GM18502 (cell line): ENCODE data around the gene IGFBP5.
A peak's percentile ranks its signal among the peaks of the same experiment; 100 is the strongest.

Experiments
- ATAC-seq: cut with Tn5 transposase; IDR thresholded peaks from one replicate; pipeline ENCODE4 v1.9.1; 2021; ENCODE audit warnings: mild to moderate bottlenecking; ENCODE audit not compliant: unreplicated experiment, poor library complexity

Gene IGFBP5

DNA sequence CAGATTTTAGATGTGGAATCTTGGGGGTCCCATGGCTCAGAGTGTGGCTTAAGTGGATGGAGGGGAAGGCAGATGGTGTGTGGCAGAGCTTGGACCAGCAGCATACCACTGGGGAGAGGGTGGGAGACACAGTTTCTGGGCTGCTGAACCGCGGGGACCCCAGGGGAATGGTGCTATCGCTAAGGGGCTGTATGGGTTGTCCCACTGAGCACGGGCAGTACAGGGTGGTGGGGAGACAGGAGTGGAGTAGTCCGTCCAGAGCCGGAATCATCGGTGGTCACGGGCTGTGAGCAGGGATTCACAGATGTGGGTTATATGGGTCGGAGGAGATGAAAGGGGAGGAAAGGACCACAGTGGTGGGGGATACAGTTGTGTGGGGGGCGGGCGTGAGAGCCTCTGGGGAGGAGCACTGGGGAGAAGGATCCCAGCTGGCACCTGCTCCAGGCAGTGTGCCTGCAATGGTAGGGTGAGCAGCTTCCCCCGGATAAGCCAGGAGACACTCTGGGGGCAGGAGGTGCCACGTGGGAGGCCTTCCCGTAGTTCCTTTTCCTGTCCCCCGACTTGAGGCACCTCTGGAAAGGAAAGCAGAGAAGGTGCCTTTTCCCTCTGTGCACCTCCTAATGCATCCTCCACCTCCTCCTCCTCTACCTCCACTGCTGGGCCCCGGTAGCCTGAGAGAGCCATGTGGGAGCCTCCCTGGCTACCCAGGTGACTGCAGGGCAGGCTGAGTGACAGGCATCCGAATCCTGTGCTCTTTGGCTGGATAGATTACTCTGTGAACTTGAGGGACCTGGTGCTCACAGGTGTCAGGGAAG, 24.9 kb downstream of the IGFBP5 start:
- no peak for ATAC-seq

- peak; percentile 81 for ATAC-seq
Measured at GRCh38 chr2:216666461-216667233, 28.7 kb downstream of the IGFBP5 start.

- no peak for ATAC-seq
Measured at GRCh38 chr2:216665717-216666116, 29.6 kb downstream of the IGFBP5 start.

GRCh38 chr2:216665242-216665641, 30.1 kb downstream of the IGFBP5 start:
- ATAC-seq = no peak

- ATAC-seq = no peak
Measured at GRCh38 chr2:216664593-216665034, 30.7 kb downstream of the IGFBP5 start.

- no peak for ATAC-seq
Measured at GRCh38 chr2:216663846-216664245, 31.5 kb downstream of the IGFBP5 start.

DNA sequence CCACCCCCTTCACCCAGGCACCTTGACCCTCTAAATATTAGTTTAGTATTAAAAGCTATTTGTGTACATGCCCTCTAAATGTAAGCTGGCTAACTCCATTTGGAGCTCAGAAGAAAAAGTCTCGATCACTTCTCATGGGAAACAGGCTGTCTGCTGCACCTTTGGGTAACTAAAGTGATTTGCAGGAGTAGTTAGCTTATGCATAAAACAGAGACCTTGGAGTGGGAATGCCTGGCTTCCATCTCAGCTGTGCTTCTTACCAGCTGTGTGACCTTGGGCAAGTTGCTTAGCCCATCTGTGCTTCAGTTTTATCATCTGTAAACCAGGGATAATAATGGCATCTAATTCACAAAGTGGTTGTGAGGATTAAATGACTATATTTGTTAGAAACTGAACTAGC, 32.2 kb downstream of the IGFBP5 start:
- ATAC-seq = no peak

- ATAC-seq = no peak
Measured at GRCh38 chr2:216661639-216662375, 33.5 kb downstream of the IGFBP5 start.

GRCh38 chr2:216661051-216661450, 34.3 kb downstream of the IGFBP5 start:
- no peak for ATAC-seq

DNA sequence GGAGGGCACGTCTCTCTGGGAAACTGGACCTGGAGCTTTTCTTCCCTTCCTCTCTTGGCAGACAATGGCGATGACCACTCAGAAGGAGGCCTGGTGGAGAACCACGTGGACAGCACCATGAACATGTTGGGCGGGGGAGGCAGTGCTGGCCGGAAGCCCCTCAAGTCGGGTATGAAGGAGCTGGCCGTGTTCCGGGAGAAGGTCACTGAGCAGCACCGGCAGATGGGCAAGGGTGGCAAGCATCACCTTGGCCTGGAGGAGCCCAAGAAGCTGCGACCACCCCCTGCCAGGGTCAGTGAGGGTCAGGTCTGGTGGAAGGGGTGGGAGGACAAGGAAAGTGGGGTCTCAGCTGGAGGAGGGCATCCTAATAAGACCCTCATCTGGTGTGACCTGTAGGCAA, 34.9 kb downstream of the IGFBP5 start:
- no peak for ATAC-seq

DNA sequence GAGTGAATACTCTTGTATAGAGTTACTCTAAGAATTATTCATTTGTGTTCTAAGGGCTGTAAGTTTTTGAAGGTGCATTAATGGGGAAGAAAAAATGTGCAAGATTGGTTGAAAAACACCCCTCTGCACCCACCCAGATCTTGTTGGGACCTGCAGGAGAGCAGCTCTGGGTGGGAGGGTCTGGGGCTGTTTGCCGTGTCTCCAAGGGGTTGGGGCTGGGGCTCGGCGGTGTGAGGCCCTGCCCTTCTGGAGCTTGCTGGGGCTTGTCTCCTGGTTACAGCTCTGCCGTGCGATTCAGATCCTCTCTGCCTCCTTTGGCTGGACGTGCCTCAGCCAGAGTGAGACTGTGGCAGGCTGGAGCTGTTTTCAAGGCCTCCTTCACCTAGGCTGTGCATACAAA, 36.1 kb downstream of the IGFBP5 start:
- ATAC-seq = no peak

DNA sequence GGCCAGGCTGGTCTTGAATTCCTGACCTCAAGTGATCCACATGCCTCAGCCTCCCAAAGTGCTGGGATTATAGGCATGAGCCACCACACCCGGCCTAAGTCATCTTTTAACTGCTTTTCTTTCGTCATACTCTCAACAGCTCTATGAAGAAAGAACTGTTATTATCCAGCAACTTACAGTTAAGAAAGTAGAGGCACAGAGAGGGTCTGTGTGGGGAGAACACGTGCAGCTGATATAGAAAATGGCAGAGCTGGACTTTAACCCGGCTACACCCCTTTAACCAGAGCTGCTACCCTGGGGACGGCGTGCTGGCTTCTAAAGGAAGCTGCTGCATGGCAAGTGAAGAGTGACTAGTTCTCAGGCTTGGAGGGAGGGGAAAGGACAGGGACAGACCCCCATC, 36.6 kb downstream of the IGFBP5 start:
- no peak for ATAC-seq

DNA sequence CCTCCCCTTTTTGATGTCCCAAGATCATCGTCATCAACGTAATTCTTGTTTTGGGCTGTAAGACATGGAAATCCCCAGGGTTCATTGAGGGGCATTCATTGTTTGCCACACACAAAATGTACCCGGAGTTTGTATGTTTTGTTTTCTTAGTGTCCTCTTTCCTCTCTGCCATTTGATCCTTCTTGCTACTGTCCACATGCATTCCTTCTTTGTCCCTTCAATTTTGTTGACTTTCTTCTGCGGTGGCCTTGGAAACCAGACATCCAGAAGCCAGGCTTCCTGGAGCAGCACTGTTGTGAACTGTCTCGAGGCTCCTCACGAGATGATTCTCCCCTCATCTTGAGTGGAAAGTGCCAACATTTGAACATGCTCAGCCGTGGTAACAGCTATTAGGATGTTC, 37.4 kb downstream of the IGFBP5 start:
- ATAC-seq = no peak

DNA sequence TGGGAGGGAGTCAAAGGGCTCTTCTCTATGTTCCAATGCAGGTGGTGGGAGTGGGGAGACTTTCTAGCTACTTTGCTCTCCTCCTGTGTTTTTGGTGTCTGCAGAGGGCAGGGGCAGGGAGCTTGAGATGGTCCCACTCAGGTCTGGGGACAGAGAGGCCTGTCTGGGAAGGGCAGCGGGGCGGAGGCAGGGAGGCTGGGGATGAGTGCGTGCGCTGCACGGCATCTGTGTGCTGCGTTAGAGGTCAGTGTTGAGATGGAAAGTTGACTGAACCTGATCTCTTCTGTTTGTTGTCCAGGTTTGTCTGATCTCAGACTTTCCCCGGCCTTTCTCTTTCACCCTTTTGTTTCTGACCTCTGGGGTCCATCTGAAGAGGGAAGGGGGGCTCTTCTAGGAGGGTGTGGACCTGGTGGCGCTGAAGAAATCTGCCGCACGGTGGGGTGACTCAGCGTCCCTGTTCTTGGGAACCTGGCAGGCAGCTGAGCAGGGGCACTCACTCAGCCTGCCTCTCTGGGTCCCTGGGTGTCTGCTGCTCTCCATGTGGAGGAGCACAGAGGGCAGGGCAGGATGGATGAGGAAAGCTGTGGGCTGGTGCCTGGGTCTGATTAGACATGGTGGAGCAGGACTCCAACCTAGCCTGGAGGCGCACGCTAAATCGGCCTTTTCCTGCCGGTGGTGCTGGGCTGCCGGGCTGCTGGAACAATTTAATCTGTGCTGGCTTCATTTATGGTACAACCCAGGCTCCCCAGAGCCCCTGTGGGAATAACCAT, 38.1 kb downstream of the IGFBP5 start:
- no peak for ATAC-seq

DNA sequence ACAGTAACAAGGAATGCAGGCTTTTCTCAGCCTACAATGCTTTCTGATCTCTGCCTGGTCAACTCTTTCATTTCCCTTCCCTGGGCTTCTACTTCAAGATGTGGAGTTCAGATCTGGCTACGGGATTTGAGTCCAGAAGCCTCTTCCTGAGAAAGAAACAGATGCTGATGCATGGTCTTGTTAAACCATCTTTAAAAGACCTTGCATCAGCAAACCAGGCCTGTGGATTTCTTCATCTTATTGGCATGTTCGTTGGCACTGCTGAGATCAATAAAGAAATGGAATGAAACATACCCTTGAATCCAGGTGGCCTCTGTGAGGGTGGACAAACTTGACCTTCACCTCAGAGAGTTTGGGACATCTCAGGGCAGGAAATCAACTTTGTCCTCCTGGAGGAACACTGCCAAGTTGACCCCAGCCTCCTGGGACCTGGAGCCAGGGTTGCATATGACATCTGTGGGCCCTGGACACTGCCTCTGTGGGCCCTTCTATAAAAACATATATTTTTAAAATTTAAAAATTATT, 40.8 kb downstream of the IGFBP5 start:
- ATAC-seq = no peak

GRCh38 chr2:216653931-216654365, 41.4 kb downstream of the IGFBP5 start:
- no peak for ATAC-seq

DNA sequence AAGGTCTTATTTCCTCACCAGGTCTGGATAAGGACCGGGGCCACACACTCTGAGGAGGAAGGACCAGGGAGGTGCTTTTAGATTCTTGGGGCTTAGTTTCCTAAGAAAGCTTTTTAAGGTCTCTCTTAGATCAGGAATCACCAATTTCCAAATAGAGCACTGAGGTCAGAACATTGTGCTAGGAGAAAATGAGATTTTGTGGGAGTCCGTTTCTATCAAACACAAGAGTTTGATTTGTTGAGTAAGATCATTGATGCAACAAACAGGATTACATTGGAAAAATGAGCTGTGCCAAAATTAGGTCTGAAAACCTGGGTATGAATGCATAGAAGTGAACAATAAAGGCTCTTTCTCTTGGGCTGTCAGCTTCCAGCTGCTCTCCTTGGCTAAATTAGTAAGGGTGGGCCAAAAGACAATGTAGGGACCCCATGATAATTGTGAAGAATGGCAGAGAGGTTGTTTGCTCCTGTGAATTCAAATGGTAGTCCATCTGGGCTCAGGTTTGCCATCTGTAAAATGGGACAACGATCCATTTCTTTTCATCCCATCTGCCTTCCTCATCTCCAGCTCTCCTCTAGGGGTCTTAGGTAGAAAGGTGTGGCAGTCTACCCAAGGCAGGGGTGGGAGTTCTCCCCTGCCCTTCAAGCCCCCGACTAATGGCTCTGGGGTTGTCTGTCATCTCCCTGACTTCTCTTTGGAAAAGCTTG, 42.1 kb downstream of the IGFBP5 start:
- ATAC-seq = no peak

GRCh38 chr2:216652566-216652965, 42.8 kb downstream of the IGFBP5 start:
- ATAC-seq = no peak

- ATAC-seq = no peak
Measured at GRCh38 chr2:216651351-216651881, 43.9 kb downstream of the IGFBP5 start.
